Hematopoietic multipotent progenitor cell treated with erythropoietin and hydrocortisone succinate and interleukin-3 and kit ligand, for 4 days (in vitro differentiated cells): ENCODE data around the gene GRK2.
A peak's percentile ranks its signal among the peaks of the same experiment; 100 is the strongest.
"Not testable (repeated sequence)": the region's sequence is repeated elsewhere in the genome, so short reads cannot be mapped to it uniquely, and the experiment has no call there.

Source experiments
- DNase-seq: peaks from one replicate; pipeline ENCODE4 v3.0.0-alpha.2; 2015

Gene GRK2

GRCh38 chr11:67266449-67267187 is at the start of gene GRK2:
GRK2 (plus strand) TSS chr11:67266473; CDS start chr11:67266700, 227 bp downstream.
- peak; percentile 80 for DNase-seq

- no peak for DNase-seq
Observed at GRCh38 chr11:67227726-67228125, 38.5 kb upstream of the GRK2 start.

- no peak for DNase-seq
Observed at GRCh38 chr11:67230406-67230805, 35.9 kb upstream of the GRK2 start.

DNA sequence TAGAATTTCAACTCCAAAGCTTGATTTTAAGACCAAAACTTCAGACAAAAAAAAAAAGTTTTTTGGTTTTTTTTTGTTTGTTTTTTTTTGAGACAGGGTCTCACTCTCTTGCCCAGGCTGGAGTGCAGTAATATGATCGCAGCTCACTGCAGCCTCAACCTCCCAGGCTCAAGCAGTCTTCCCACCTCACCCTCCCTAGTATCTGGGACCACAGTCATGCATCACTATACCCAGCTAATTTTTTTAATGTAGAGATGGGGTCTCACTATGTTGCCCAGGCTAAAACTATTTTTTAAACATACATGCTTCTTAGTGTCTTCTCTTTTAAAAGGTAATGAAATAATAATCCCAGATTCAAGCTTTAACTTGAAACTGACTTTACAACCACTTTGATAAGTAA is 35.4 kb upstream of the GRK2 start:
- DNase-seq: no peak

- no peak for DNase-seq
Observed at GRCh38 chr11:67233584-67234190, 32.6 kb upstream of the GRK2 start.

- DNase-seq: not testable (repeated sequence)
Observed at GRCh38 chr11:67234571-67234970, 31.7 kb upstream of the GRK2 start.

GRCh38 chr11:67237574-67237973 is 28.7 kb upstream of the GRK2 start:
- DNase-seq: no peak

GRCh38 chr11:67238894-67239782 is 27.1 kb upstream of the GRK2 start:
- DNase-seq: no peak

DNA sequence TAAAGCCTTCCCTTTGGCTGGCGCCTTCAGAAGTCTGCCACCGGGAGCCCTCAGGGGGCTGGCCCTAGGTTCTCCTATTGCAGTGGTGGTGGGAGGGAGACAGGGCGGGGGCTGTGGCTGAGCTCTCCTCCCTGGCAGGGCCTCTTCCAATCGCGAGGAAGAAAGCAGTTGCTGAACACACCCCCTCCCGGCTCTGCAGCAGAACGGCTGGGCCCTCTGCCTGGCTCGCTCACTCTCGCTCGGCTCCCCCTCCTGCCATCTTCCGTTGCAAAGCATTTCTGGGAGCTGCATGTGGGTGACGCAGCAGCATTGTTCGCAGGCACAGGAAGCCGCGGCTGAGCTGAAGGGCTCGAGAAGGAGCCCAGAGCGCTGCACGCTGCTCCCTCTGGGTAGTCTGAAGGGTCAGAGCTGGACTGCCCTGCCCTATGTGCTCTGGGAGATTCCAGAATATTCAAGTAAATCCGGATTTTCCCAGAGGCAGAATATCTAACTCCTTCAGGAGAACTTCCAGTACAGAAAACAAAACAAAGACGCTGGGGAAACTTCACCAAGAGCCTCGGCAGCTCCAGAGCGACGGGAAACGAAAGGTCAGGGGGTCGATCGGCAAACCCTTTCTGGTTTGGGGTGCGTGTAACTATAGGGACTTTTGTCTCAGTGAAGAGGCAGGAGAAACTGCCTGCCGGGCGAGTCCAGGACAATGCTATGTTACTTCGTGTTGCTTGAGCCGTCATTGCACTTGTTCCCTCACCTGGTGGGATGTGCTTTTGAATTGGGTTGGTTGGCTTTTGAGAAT is 26.3 kb upstream of the GRK2 start:
- DNase-seq: peak; percentile 100

DNA sequence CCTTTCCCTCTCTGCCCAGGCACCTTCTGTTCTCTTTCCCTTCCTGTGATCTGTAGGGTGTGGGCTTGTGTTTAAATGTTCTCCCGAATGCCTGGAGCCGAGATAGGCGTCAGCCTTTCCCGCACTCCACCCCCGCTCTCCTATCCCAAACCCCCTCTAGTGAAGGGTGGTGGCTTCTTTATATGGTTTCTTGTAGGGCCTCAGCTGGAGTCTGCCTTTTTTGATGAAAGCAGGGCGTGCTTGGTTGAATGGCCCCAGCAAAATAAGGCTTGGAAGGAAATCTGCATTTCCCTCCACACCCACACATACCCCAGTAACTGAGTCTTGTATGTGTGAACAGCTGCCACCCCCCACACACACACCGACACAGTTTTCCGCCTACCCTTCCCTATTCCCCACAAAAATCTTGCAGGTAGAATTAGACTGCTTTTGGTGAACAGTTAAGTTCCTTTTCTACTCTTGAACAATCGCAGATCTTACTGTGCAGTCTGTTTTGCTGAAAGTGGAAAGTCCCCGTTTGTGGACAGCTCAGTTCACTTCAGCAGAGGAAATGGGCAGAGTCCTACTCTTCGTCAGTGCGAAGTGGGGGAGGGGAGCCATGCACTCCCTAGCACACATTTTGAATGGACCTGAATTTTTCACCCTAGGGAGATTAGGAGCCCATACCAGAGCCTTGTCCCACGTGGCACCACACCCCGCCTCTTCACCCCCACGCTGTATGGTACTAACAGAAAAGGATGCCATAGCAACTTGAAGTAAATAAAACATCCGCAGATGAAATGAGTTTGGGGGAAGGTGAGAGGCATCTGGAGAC is 25.5 kb upstream of the GRK2 start:
- DNase-seq: peak; percentile 85

DNA sequence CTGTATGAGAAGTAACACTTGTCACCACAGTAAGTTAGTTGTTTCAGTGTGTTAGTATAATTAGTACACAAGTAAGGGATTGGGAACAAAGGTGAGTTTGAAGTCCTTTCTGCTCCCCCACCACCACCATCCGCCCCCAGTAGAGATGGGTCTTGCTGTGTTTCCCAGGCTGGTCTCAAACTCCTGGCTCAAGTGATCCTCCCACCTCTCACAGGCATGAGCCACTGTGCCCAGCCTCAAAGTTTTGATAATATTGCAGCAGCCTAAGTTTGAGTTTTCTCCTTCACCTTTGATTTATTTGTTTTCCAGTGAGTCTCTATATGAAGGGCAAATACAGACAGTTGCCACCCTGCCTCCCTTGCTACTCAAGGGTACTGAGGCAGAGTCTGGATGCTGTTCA is 23.7 kb upstream of the GRK2 start:
- DNase-seq: no peak

- no peak for DNase-seq
Observed at GRCh38 chr11:67243051-67243450, 23.2 kb upstream of the GRK2 start.

DNA sequence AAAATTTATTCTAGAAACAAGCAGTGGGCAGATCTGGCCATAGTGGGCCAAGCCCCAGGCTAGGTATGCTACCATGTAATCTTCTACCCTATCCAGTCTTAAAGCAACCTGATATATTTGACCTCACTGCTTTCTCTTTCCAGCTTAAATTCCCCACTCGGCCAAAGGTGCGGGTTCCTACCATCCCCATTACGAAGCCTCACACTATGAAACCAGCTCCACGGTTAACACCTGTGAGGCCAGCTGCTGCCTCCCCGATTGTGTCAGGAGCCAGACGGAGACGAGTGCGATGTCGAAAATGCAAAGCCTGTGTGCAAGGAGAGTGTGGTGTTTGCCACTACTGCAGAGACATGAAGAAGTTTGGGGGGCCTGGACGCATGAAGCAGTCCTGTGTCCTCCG is 21.2 kb upstream of the GRK2 start:
- DNase-seq: no peak

DNA sequence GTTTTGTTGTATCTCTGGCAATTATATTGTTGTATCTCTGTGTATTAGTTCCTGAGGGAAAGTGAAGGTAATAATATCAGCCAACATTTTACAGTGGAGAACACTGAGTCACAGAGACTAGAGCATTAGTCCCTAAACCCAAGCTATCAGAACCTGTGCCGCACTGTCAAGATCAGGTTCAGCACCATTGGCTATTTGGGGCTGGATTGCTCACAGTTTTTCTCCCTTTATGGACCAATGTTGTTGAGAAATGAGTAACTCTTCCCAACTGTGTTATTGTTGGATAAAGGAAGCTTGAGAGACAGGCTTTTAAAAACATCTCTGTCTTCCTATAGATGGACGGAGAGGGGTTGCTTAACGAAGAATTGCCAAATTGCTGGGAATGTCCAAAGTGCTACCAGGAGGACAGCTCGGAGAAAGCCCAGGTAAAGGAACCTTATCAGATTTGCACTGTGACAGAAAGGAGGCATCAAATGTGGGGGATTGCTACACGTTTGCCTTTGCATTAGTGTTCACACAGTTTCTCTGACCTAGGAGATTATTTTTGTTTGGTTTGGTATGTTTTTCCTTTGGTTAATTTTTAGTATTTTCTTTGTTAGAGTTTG is 18.2 kb upstream of the GRK2 start:
- no peak for DNase-seq

GRCh38 chr11:67248653-67249052 is 17.6 kb upstream of the GRK2 start:
- DNase-seq: no peak

GRCh38 chr11:67250059-67251043 is 15.9 kb upstream of the GRK2 start:
- no peak for DNase-seq

DNA sequence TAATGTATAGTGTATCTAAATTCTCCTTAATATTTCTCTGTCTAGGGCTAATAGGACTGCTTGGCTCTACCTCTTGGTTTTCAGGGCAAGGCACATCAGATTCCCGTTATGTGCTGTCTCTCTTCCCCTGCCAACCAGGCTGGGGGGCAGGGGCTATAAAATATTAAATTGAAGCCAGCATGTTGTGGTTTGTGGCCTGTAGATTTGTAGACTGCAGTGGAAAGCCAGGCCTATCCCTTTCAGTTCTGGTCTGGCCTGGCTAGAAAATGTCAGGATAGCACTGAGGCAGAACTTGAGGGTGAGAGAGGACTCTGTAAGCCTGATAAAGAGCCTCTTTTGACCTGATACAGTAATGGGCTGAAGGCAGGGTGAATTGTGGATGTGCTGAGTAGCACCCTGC is 14.4 kb upstream of the GRK2 start:
- no peak for DNase-seq

GRCh38 chr11:67252831-67253239 is 13.4 kb upstream of the GRK2 start:
- DNase-seq: peak; percentile 86

DNA sequence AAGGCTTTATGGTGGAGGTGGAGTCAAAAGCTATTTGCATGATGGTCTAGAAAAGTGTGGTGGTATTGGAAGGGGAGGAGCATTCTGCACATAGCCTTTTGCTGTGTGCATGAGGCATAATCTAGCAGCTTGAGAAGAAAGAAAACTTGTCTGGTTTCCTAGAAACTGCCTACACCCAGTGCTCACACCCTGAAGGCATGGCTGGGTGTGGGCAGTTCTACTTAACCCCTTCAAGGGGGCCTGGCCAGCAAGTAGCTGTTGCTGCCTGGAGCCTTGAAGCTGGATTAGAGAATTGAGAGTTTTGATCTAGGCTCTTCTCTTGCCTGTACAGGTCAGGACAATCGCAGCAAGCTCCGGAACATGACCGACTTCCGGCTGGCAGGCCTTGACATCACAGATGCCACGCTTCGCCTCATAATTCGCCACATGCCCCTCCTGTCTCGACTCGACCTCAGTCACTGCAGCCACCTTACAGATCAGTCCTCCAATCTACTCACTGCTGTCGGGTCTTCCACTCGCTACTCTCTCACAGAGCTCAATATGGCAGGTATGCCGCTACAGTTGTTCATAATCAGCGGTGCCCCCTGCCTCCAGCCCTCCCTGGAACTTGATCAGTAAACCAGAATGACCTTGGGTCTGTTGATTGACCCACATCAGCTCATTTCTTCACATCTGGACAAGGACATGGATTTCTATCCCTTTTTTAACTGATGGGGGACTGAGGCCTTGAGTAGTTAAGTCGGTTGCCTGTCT is 12.2 kb upstream of the GRK2 start:
- DNase-seq: peak; percentile 72
